Muscle layer of colon (tissue), 2 donors: ENCODE data around the gene MFNG.

ENCODE experiments used
- H3K27ac ChIP-seq: one replicate; pipeline ENCODE4 v1.7.0; 2013; ENCODE audit warnings: low read depth, mild to moderate bottlenecking, low read length, moderate library complexity
- H3K27me3 ChIP-seq, 2 donors: one replicate each; pipeline ENCODE4 v1.7.0; 2013; ENCODE audit warnings: low read length in 2 of 2, mild to moderate bottlenecking in 2 of 2; ENCODE audit not compliant: insufficient read depth in 2 of 2, control insufficient read depth in 1 of 2
- H3K36me3 ChIP-seq: one replicate; pipeline ENCODE4 v1.7.0; 2013; ENCODE audit warnings: mild to moderate bottlenecking, low read length; ENCODE audit not compliant: insufficient read depth
- H3K4me1 ChIP-seq: one replicate; pipeline ENCODE4 v1.7.0; 2013; ENCODE audit warnings: mild to moderate bottlenecking, low read length; ENCODE audit not compliant: insufficient read depth
- H3K4me3 ChIP-seq, 2 donors: one replicate each; pipeline ENCODE4 v1.7.0; 2013; ENCODE audit warnings: low read length in 2 of 2, low read depth in 1 of 2, mild to moderate bottlenecking in 1 of 2, moderate library complexity in 1 of 2
- H3K9ac ChIP-seq: one replicate; pipeline ENCODE4 v1.7.0; 2013; ENCODE audit warnings: low read length
- H3K9me3 ChIP-seq: one replicate; pipeline ENCODE4 v1.7.0; 2013; ENCODE audit warnings: mild to moderate bottlenecking, low read length
- donor health status: abdominal sarcoma.
- donor health status: Adenocarcinoma of cecum.

The MFNG gene

GRCh38 chr22:37425800-37426705 lies 60.1 kb downstream of the MFNG start:
- no peak overlapping the region for H3K27ac ChIP-seq
- H3K9me3 ChIP-seq, result no peaks in the 10 kb centered on the region
- H3K9ac ChIP-seq, result no peak overlapping the region
- H3K4me3 ChIP-seq, result no peak overlapping the region
- peaks cover 17 to 58% of the 10 kb centered on the region in 2 donors for H3K27me3 ChIP-seq
- H3K36me3 ChIP-seq, result no peaks in the 10 kb centered on the region
- peaks cover 5% of the 10 kb centered on the region for H3K4me1 ChIP-seq

- Histone ChIP-seq H3K4me1 (peaks cover 5% of the 10 kb centered on the region), H3K9ac (no peak overlapping the region), H3K27ac (no peak overlapping the region), H3K9me3 (no peaks in the 10 kb centered on the region), H3K27me3 (peaks cover 17 to 56% of the 10 kb centered on the region in 2 donors), H3K4me3 (no peak overlapping the region), H3K36me3 (no peaks in the 10 kb centered on the region)
These were observed 60.8 kb downstream of the MFNG start for GRCh38 chr22:37425369-37425768.

DNA sequence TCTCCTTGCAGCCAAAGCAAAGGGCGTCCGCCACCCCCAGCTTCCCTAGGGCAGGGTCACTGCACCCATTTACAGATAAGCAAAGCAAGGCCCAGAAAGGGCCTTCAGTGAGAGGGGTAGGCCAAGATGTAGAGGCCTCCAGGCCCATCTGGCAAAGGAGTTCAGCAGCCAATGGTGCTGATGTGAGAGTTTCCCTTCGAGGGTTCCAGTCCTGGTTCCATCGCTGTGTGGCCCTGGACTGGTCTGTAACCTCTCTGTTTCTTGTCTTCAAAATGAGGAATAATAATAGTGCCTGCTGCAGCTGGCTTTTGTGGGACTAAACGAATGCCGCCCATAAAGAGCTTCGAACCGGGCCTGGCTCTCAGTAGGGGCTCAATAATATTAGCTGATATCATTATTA lies 62.9 kb downstream of the MFNG start:
- Histone ChIP-seq H3K4me1 (peaks cover 5% of the 10 kb centered on the region), H3K27ac (no peak overlapping the region), H3K9me3 (no peaks in the 10 kb centered on the region), H3K4me3 (no peak overlapping the region), H3K36me3 (no peaks in the 10 kb centered on the region), H3K9ac (no peak overlapping the region), H3K27me3 (peaks cover 5 to 56% of the 10 kb centered on the region in 2 donors)

DNA sequence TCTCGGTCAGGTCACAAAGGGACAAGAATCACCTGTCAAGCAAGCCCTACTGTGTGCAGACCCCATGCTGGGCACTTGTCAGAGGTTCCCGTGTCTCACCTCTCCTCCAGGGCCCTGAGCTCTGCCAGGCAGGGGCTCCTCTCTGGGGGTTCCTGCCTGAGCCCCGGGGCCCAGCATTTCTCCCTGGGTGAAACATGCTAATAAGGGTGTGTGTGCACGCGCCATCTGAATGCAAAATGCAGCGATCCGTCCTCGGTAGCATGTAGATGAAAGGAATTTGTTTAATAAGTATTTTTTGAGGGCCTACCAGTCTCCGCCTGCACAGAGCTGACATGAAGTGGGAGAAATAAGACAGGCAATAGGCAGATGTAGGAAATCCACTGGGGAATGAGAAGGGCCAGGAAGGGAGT lies 64.7 kb downstream of the MFNG start:
- H3K9me3 ChIP-seq, result no peaks in the 10 kb centered on the region
- peaks cover 0 to 48% of the 10 kb centered on the region in 2 donors for H3K27me3 ChIP-seq
- no peaks in the 10 kb centered on the region for H3K4me1 ChIP-seq
- no peak overlapping the region for H3K9ac ChIP-seq
- H3K27ac ChIP-seq, result no peak overlapping the region
- H3K4me3 ChIP-seq, result no peak overlapping the region
- no peaks in the 10 kb centered on the region for H3K36me3 ChIP-seq

- Histone ChIP-seq H3K9me3 (no peaks in the 10 kb centered on the region), H3K27ac (no peak overlapping the region), H3K4me1 (no peaks in the 10 kb centered on the region), H3K27me3 (peaks cover 0 to 43% of the 10 kb centered on the region in 2 donors), H3K4me3 (no peak overlapping the region), H3K9ac (no peak overlapping the region), H3K36me3 (no peaks in the 10 kb centered on the region)
These were observed 65.3 kb downstream of the MFNG start for GRCh38 chr22:37420686-37421467.

DNA sequence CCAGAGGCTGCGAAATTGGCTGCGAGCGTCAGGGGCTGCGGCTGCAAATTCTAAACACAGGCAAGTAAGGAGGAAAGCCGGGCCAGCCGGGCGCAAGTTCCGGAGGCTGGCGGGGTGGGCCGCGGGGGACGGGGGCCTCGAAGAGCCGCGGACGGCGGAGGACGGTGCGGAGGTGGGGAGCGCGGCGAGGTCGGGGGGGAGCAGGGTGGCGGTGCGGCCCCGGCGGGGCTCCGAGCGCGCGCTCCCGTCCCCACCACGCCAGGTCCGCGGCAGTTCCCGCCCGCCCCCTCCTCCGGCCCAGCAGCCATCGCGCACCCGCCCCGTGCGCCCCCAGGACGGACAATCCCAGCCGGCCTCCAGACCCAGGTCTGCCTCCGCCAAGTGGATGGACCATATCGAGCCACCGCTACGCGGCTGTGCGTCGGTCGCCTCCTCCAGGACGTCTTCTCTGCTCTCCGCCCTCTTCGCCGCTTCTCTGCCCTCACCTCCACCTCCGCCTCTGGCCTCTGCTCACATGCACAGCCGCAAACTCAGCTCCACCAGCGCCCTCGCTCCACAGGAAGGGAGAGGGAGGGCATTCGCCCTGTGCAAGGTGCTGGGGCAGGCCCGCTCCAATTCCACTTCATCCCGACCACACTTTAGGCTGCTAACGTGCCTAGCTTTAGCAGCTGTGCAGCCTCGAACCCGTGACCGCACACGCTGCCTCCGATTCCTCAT lies 66.1 kb downstream of the MFNG start:
- Histone ChIP-seq H3K9ac (no peak overlapping the region), H3K4me3 (no peak overlapping the region), H3K9me3 (no peaks in the 10 kb centered on the region), H3K27ac (no peak overlapping the region), H3K4me1 (no peaks in the 10 kb centered on the region), H3K36me3 (no peaks in the 10 kb centered on the region), H3K27me3 (peaks cover 0 to 35% of the 10 kb centered on the region in 2 donors)

- no peaks in the 10 kb centered on the region for H3K36me3 ChIP-seq
- peaks cover 0 to 34% of the 10 kb centered on the region in 2 donors for H3K27me3 ChIP-seq
- H3K9ac ChIP-seq, result no peak overlapping the region
- H3K9me3 ChIP-seq, result no peaks in the 10 kb centered on the region
- no peak overlapping the region for H3K4me3 ChIP-seq
- no peak overlapping the region for H3K27ac ChIP-seq
- H3K4me1 ChIP-seq, result no peaks in the 10 kb centered on the region
These were observed 66.7 kb downstream of the MFNG start for GRCh38 chr22:37419370-37419968.
